Activated CD4-positive, alpha-beta T cell treated with anti-CD3 and anti-CD28 coated beads, Interleukin-2, amount 50 U/mL, for 24 hours (primary cell): ENCODE measurements around the gene CCDC167.

Experiments
- DNase-seq, 2 donors: peaks; one replicate each; pipeline ENCODE4 v3.0.0-alpha.2; 2020; ENCODE audit warnings: low read depth in 1 of 2, low spot score in 1 of 2

Gene CCDC167

GRCh38 chr6:37531026-37531425 is 31.3 kb upstream of the CCDC167 start:
- DNase-seq: no peak

- no peak for DNase-seq
Observed at GRCh38 chr6:37530297-37530696, 30.6 kb upstream of the CCDC167 start.

- no peak for DNase-seq
Observed at GRCh38 chr6:37528541-37528940, 28.8 kb upstream of the CCDC167 start.

GRCh38 chr6:37525460-37526357 is 26.0 kb upstream of the CCDC167 start:
- DNase-seq: no peak

- no peak for DNase-seq
Observed at GRCh38 chr6:37524970-37525318, 25.3 kb upstream of the CCDC167 start.

DNA sequence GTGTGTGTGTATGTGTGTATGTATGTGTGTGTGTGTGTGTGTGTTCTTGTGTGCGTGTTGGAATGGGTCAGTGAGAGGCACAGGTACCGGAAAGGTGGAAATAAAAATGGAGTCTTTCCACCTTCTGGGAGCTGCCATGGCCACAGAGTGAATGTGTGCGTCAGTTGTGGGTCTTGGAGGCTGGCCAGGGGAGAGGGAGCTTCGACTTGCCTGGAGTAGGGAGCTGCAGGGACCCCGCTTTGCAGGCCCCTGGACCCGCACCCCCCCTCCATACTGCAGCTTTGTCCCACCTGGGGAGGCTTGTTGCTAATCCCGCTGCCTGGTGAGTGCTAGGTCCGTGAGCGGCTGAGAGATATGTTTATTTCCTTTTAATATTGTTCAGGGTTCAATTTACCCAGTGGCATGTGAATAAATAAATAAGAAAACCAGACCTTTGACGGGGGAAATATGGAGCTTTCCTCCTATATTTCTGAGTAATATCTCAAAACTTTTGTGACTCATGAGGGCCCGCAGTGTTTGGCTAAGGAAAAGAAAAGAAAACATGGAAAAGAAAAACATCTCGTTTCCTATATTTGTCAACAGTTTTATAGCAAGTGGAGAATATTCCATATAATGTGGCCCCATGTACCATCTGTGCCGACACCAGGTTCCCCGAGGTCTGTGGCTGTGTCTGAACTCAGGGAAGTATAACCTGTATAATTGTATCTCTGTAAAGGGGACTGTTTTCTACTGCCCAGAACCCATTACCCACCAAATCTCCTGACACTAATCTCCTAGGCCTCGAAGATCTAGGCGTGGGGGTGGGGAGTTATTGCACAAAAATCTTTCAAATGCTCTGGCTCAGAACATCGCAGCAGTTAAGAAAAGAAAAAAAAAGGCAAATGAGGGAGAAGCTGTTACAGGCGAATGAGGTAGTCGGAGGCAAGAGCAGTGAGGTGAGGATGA is 24.6 kb upstream of the CCDC167 start:
- no peak for DNase-seq

GRCh38 chr6:37523412-37523811 is 23.7 kb upstream of the CCDC167 start:
- DNase-seq: no peak

- DNase-seq: no peak
Observed at GRCh38 chr6:37522836-37523235, 23.1 kb upstream of the CCDC167 start.

GRCh38 chr6:37521674-37522073 is 22.0 kb upstream of the CCDC167 start:
- no peak for DNase-seq

DNA sequence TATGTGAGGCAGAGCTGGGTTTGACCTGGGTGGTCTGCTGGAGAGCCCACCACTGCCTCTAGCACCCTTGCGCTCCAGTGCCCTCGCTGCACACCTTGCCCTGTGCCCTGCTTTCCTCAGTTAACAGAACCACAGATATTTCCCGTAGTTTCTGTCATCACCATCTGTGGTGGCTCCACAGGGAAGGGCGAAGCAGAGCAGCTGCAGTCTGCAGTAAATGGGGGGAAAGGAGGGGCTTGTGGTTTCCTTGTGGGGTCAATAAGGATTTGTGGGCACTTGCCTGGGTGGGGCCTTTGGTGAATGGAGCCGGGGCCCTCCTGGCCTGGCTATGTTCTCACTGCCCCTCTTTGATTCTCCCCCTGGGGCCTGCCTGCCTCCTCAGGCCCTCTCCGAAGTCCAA is 21.2 kb upstream of the CCDC167 start:
- no peak for DNase-seq

GRCh38 chr6:37519461-37519860 is 19.8 kb upstream of the CCDC167 start:
- DNase-seq: no peak

- no peak for DNase-seq
Observed at GRCh38 chr6:37518116-37518515, 18.4 kb upstream of the CCDC167 start.

DNA sequence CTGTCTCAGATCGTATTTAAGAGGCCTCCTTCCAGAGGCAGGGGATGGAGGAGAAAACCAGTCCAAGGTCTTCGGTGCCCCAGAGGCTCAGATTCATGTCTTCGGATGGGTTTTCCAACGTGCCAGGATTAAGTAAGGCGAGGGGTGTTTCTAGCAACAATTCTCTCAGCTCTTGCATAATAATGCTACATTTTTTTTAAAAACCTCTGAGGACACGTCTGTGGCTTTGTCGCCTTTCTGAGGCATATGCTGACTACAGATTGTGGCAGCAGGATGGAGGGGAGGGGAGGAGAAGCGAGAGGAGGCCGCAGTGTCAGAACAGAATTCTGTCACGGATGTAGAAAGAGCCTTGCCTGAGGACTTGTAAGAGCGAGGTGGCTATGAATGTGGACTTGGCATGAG is 17.7 kb upstream of the CCDC167 start:
- DNase-seq: peak; percentile 34 to 75

GRCh38 chr6:37516920-37517405 is 17.3 kb upstream of the CCDC167 start:
- DNase-seq: peak in 1 of 2 donors; percentile 32

DNA sequence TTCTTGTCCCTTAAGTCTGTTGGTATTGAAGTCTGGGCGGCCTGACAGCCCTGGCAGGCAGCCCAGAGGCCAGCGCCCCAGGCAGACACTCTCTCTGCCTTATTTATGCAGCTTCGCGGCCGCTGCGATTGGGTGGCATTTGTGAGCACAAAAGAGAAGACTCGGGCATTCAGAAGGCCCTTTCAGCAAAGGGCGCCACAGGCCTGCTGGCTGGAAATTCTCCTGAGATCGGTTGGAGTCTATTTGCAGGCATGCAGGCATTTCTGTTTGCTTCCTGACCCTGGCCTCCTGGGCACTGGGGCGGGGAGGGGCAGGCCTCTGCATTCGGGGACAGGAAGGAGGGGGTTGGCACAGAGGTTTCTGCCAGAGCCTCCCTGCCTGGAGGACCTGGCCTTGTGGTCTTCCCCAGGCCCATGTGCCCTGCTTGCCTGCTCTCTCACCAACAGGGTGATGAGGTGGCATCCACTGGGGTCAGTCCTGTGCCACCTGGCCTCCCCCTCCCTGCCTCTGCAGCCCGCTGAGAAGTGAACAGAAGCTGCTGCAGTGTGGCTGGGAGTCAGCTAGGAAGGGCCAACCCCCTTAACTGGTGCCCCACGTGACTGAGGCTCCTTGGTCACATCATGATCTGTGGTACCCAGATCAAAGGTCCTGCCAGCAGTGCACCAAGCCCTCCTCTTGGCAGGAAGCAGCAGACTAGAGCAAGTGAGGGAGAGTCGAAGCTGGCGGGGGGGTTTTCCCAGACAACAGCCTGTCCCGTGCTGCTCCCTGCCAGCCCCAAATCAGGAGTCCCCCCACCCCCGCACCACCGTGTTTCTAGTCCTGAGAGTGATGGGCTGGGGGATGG is 16.6 kb upstream of the CCDC167 start:
- DNase-seq: peak; percentile 63 to 88

DNA sequence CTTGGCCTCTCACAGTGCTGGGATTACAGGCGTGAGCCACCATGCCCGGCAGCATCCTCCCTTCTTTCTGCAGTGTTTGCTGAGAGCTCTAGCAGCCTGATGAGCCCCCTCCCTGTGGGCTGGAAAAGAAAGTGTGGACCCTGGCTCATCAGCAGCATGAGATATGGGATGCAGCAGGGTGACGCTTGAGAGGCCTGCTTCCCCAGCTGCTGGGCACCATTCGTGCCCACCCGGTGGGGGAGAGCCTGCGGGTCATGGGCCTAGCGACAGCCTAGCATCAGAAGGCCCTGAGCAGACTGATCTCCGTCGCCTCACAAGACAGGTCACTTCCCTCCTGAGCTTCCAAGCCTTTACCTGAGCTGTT is 16.0 kb upstream of the CCDC167 start:
- no peak for DNase-seq

GRCh38 chr6:37514837-37515236 is 15.1 kb upstream of the CCDC167 start:
- no peak for DNase-seq

GRCh38 chr6:37514321-37514771 is 14.7 kb upstream of the CCDC167 start:
- DNase-seq: no peak

DNA sequence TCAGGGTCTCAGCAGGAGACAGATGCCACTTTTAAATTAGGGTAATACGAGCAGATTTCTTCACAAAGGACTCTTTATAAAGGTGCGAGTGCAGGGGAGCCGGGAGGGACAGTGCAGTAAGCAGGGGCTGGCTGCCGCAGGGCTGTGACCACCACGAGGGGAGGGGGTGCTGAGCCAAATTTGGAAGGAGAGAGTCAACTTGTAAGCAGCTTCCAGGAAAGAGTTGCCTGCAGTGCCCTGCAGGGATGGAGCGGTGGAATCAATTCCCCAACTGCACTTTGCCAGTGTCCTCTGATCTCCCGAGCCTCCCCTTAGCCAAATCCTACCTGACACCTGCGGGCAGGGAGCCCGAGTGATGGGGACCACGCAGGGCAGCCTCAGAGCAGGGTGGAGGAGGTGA is 13.9 kb upstream of the CCDC167 start:
- DNase-seq: no peak

- no peak for DNase-seq
Observed at GRCh38 chr6:37513155-37513554, 13.5 kb upstream of the CCDC167 start.
